OCI-LY7 (cell line): Measurements from ENCODE around the gene RAB3GAP2.

Experiments
- EZH2phosphoT487 ChIP-seq: fragments of 200-600 bp; sonication (generic); IDR thresholded peaks from 2 replicates; pipeline ENCODE4 v1.6.1; 2018; ENCODE audit warnings: low read depth, borderline replicate concordance, mild to moderate bottlenecking, mixed run types, antibody characterized with exemption, low read length, moderate library complexity, mixed read lengths
- TF ChIP-seq, protein P1 (sequence below): fragments of 200-600 bp; sonication (generic); conservative IDR thresholded peaks from 2 replicates; pipeline ENCODE4 v1.5.1; 2014; ENCODE audit warnings: mild to moderate bottlenecking, antibody characterized with exemption, low read length, moderate library complexity, mixed read lengths

DNA sequence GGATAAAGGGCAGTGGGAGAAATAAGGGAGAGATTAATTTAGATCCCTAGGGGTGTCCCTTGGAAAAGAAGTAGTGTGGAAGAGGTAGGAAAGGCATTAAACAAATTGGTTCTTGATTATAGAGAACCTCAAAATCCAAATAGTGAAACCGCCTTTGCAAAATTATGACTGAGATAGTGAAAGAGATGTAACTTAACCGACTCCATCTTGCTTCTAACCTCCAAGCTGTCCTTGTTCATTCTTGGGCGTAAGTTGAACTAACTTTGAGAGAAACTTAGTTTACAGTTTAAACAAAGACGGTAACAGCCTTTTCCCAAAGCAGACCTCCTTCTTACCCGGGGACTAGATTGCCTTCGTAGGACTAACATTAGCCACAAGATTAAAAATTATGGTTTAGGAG, 3.2 kb upstream of the RAB3GAP2 start:
- TF ChIP-seq, protein P1, sequence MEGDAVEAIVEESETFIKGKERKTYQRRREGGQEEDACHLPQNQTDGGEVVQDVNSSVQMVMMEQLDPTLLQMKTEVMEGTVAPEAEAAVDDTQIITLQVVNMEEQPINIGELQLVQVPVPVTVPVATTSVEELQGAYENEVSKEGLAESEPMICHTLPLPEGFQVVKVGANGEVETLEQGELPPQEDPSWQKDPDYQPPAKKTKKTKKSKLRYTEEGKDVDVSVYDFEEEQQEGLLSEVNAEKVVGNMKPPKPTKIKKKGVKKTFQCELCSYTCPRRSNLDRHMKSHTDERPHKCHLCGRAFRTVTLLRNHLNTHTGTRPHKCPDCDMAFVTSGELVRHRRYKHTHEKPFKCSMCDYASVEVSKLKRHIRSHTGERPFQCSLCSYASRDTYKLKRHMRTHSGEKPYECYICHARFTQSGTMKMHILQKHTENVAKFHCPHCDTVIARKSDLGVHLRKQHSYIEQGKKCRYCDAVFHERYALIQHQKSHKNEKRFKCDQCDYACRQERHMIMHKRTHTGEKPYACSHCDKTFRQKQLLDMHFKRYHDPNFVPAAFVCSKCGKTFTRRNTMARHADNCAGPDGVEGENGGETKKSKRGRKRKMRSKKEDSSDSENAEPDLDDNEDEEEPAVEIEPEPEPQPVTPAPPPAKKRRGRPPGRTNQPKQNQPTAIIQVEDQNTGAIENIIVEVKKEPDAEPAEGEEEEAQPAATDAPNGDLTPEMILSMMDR: no peak
- no peak for TF ChIP-seq EZH2phosphoT487
